Heart right ventricle (tissue), 16 donors: ENCODE results near the gene FOXM1. TPM values are rescaled to one million over a fixed set of nuclear protein-coding genes. Genes with fewer than 3 reads are reported as not detected.
A peak's percentile ranks its signal among the peaks of the same experiment; 100 is the strongest.

Source experiments
- ATAC-seq, 8 donors: fragments of 200-7000 bp; cut with Tn5 transposase; one replicate each; pipeline ENCODE4 v1.9.1; 2020; ENCODE audit warnings: mild to moderate bottlenecking in 8 of 8, moderate library complexity in 8 of 8, moderate number of reproducible peaks in 1 of 8
- DNase-seq, 2 donors: peaks; one replicate each; pipeline ENCODE4 v3.0.0-alpha.2; 2020
- H3K27ac ChIP-seq, 10 donors: fragments of 200-600 bp; sonication (generic) in 2 of 10; one replicate each; pipeline versions ENCODE4 v1.5.0 to v1.8.0; 2020 to 2022; ENCODE audit warnings: mild to moderate bottlenecking in 3 of 10
- H3K27me3 ChIP-seq, 7 donors: fragments of 200-600 bp; one replicate each; pipeline ENCODE4 v1.8.0; 2021 to 2022; ENCODE audit warnings: mild to moderate bottlenecking in 2 of 7
- H3K36me3 ChIP-seq, 9 donors: fragments of 200-600 bp; sonication (generic) in 1 of 9; one replicate each; pipeline versions ENCODE4 v1.5.0 to v1.8.0; 2020 to 2022; ENCODE audit warnings: mild to moderate bottlenecking in 2 of 9
- H3K4me1 ChIP-seq, 9 donors: fragments of 200-600 bp; sonication (generic) in 1 of 9; one replicate each; pipeline versions ENCODE4 v1.5.0 to v1.8.0; 2020 to 2022; ENCODE audit warnings: mild to moderate bottlenecking in 4 of 9
- H3K4me3 ChIP-seq, 10 donors: fragments of 200-600 bp; sonication (generic) in 2 of 10; one replicate each; pipeline versions ENCODE4 v1.5.0 to v1.8.0; 2020 to 2022; ENCODE audit warnings: mild to moderate bottlenecking in 7 of 10, moderate library complexity in 2 of 10
- H3K9me3 ChIP-seq, 11 donors: fragments of 200-600 bp in 10 of 11; sonication (generic) in 2 of 11; one replicate each; pipeline versions ENCODE4 v1.5.0 to v1.8.0; 2013 to 2022; ENCODE audit warnings: mild to moderate bottlenecking in 2 of 11, control low read depth in 1 of 11, moderate library complexity in 1 of 11
- CTCF ChIP-seq, 9 donors: fragments of 200-600 bp; sonication (generic) in 2 of 9; IDR thresholded peaks; one replicate each; pipeline versions ENCODE4 v1.5.0 to v1.8.0; 2021 to 2022; ENCODE audit warnings: antibody characterized with exemption in 9 of 9, mild to moderate bottlenecking in 5 of 9, moderate library complexity in 1 of 9
- WGBS, 2 donors: extraction: QIAGEN DNeasy Blood & Tissue Kit; methylation state at CpG; one replicate each; pipeline ENCODE4 v1.1.7; 2013; ENCODE audit warnings: inconsistent platforms in 1 of 2; 5-methylcytosine and 5-hydroxymethylcytosine counted together
- intact Hi-C, 10 donors: fragments of 100-400 bp; cut with DNase I; formaldehyde crosslinking; loops; one replicate each; pipeline versions ENCODE4 v1.11.1 to v1.14.2; 2022
- polyA plus RNA-seq, 2 donors: library from polyadenylated mRNA; stranded (reverse); fragments of 200-250 nt; gene quantifications; one replicate each; pipeline ENCODE4 v1.2.3, GENCODE V29; 2013
- total RNA-seq, 10 donors: library from RNA; stranded (reverse); fragmentation: NEBNext Ultra II Directional in 3 of 10; extraction: Animal tissue kit (Norgen Biotek cat#: 25700) in 3 of 10; gene quantifications; one replicate each; pipeline versions ENCODE4 v1.2.1 to v1.2.4, GENCODE V29; 2021 to 2023
- donor health status: Arrhythmogenic right ventricular cardiomyopathy.
- donor health status: ischemic (EF 13 %, LVEDD 7.1; RV severe dilation, severe dysfunction).
- donor health status: healthy with polysubstance abuse.
- donor health status: DM: no; HTN: yes; CAD: no.
- donor health status: DM: no; HTN: no; CAD: no.
- donor health status: ischemic (EF 25% LVEDD 6.9; RV normal size, moderate dysfunction).
- donor health status: ischemic (EF 25% LVEDD 5.7; RV mildly dilated, moderate dysfunction).
- donor health status: healthy.
- donor health status: DM: yes; HTN: yes; CAD: no.
- donor health status: Ischemic cardiomyopathy.
- donor health status: ischemic (EF 35%, LVEDD 5.7; RV mildly dilated, moderate dysfunction).
- donor health status: nonischemic (EF 11% LVEDD 7.7; RV severe dilation, severe dysfunction).
- donor health status: DM: yes; HTN: yes; CAD: no.
- donor health status: PGD.
- donor health status: ischemic (EF 29% LVEDD 5.4; RV normal size, mild dysfunction).
- donor health status: nonischemic (EF 23%, LVEDD 6.1; RV moderate dilation, normal function).

Gene FOXM1
- total and polyA plus RNA-seq, 12 donors = 0.14 to 10.9 (median 0.59) TPM; not detected in 1

DNA sequence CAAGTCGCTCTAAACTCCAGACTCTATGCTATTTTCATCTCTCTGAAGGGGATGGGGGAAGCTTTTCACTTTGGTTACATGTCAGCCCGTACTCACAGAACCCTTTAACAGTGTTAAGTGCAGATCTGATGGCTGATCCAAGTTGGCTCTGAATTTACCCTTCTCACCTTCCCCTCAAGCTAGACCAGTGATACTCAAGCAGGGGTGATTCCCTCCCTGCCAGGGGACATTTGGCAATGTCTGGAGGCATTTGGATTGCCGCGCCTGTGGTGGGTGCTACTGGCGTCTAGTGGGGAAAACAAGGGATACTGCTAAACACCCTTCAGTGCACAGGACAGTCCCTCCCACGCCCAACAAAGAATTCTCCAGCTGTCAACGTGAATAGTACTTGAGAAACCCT is 14.1 kb downstream of the FOXM1 start:
- intact Hi-C loops = no loop called here
- Histone ChIP-seq H3K27ac (no peak overlapping the region), H3K4me1 (peaks cover 0 to 5% (median 0%) of the 10 kb centered on the region in 9 donors), H3K9me3 (no peaks in the 10 kb centered on the region), H3K27me3 (no peaks in the 10 kb centered on the region), H3K4me3 (no peak overlapping the region), H3K36me3 (peaks cover 0 to 92% (median 0%) of the 10 kb centered on the region in 9 donors)
- TF ChIP-seq CTCF (IDR thresholded peaks at IDR 0.05) = no peak
- ATAC-seq = no peak
- WGBS, 2 donors = 65 to 81% methylated on average over 7 of the region's 7 CpGs
- DNase-seq = no peak

DNA sequence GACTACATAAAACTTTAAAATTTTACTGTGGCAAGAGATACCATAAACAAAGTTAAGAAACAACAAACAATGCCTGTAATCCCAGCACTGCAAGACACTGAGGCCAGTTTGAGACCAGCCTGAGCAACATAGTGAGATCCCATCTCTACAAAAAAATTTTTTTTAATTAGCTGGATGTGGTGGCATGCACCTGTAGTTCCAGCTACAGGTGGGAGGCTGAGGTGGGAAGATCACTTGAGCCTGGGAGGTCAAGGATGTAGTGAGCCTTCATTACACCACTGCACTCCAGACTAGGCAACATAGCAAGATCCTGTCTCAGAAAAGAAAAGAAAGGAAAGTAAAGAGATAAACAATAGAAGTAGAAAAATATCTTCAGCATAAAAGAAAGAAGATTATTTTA is 16.8 kb downstream of the FOXM1 start:
- no peak for DNase-seq
- Histone ChIP-seq H3K27ac (no peak overlapping the region), H3K36me3 (peaks cover 0 to 73% (median 0%) of the 10 kb centered on the region in 9 donors), H3K9me3 (no peaks in the 10 kb centered on the region), H3K4me1 (peaks cover 0 to 5% (median 0%) of the 10 kb centered on the region in 9 donors), H3K27me3 (no peaks in the 10 kb centered on the region), H3K4me3 (no peak overlapping the region)
- intact Hi-C loops = no loop called here
- no peak for TF ChIP-seq CTCF (IDR thresholded peaks at IDR 0.05)
- ATAC-seq = no peak

DNA sequence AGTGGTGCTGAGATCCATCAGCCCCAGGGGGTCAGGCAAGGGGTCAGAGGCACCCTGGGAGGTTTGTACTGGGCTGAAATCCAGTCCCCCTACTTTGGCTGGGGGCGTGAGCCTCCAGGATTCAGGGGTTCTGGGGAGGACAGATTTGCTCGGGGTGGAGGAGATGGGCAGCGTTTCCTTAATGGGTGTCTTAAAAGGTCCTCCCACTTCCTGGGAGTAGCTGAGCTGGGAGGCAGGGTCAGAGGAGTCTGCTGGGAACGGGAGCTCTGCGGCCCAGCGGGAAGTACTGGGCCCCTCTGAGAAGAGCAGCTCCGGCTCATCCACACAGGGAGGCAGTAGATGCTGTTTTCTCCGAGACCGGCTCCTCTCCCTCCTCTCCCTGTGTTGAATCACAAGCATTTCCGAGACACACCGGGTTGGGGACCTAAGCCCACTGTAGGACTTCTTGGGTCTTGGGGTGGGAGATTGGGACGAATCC is 18.0 kb downstream of the FOXM1 start:
- H3K4me3 ChIP-seq = no peak overlapping the region
- intact Hi-C loops = loop anchor here in 8 of 10 donors (10.0 kb wide), 2 partner anchors 86 to 176 kb away; no protein-coding TSS in a partner anchor
- no peak for DNase-seq
- H3K27me3 ChIP-seq = no peaks in the 10 kb centered on the region
- no peak for TF ChIP-seq CTCF (IDR thresholded peaks at IDR 0.05)
- WGBS, 2 donors = 81 to 83% methylated on average over 12 of the region's 12 CpGs
- no peaks in the 10 kb centered on the region for H3K9me3 ChIP-seq
- ATAC-seq = peak; percentile 26 to 76 (median 60)
- peaks cover 0 to 61% (median 0%) of the 10 kb centered on the region in 9 donors for H3K36me3 ChIP-seq
- peaks cover 0 to 5% (median 0%) of the 10 kb centered on the region in 9 donors for H3K4me1 ChIP-seq
- peak overlapping the region in 5 of 10 donors; percentile 30 to 55 (median 40) for H3K27ac ChIP-seq

DNA sequence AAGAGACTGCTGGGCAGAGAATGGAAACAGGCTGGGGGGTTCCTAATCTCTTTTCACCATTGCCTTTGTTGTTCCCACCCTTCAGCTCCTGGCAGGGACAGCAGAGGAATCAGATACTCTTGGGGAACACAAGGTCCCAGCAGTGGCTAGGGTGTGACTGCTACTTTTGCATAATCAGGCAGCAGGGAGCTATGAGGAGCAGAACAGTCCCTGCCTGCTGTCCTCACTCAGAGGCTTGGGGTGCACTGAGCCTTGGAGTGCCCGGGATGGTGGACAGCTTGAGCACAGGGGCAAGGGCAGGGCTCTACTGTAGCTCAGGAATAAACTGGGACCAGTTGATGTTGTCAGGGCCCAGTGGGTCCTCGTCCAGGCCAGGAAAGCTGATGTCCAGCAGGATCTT is 18.6 kb downstream of the FOXM1 start:
- Histone ChIP-seq H3K36me3 (peaks cover 0 to 55% (median 0%) of the 10 kb centered on the region in 9 donors), H3K27me3 (no peaks in the 10 kb centered on the region), H3K9me3 (no peaks in the 10 kb centered on the region), H3K4me1 (peaks cover 0 to 5% (median 0%) of the 10 kb centered on the region in 9 donors), H3K4me3 (no peak overlapping the region), H3K27ac (peak overlapping the region in 3 of 10 donors; percentile 40 to 55 (median 50))
- no peak for DNase-seq
- 81 to 87% methylated on average over 2 of the region's 2 CpGs for WGBS, 2 donors
- intact Hi-C loops = loop anchor here in 8 of 10 donors (10.0 kb wide), 2 partner anchors 86 to 176 kb away; no protein-coding TSS in a partner anchor
- TF ChIP-seq CTCF (IDR thresholded peaks at IDR 0.05) = no peak
- ATAC-seq = peak in 1 of 8 donors; percentile 35
